Neural cell (in vitro differentiated cells): ENCODE measurements around the gene SLAMF1. TPM values are rescaled to one million over a fixed set of nuclear protein-coding genes. Genes with fewer than 3 reads are reported as not detected.

Experiments used
- H2AFZ ChIP-seq: fragments of 200-600, 300-800 bp; sonication (generic), shearing (Covaris generic); 2 replicates; pipeline ENCODE4 v1.6.0; 2014; ENCODE audit warnings: low read depth, mild to moderate bottlenecking, antibody characterized with exemption, low read length, moderate library complexity
- H3F3A ChIP-seq: fragments of 200-600 bp; shearing (Covaris generic); 2 replicates; pipeline ENCODE4 v1.6.1; 2016; ENCODE audit warnings: mild to moderate bottlenecking, moderate library complexity, mixed read lengths, antibody characterized with exemption, low read length; ENCODE audit not compliant: insufficient read depth, poor library complexity, severe bottlenecking
- H3K27ac ChIP-seq: fragments of 200-600, 300-800 bp; sonication (generic), shearing (Covaris generic); 2 replicates; pipeline ENCODE4 v1.5.1; 2014; ENCODE audit warnings: mild to moderate bottlenecking, low read length, moderate library complexity
- H3K27me3 ChIP-seq: fragments of 300-800, 200-600 bp; sonication (generic), shearing (Covaris generic); 2 replicates; pipeline ENCODE4 v1.6.0; 2014; ENCODE audit warnings: mild to moderate bottlenecking, low read depth, low read length, moderate library complexity; ENCODE audit not compliant: insufficient read depth
- H3K36me3 ChIP-seq: fragments of 300-800, 200-600 bp; sonication (generic), shearing (Covaris generic); 2 replicates; pipeline ENCODE4 v1.5.1; 2014; ENCODE audit warnings: mild to moderate bottlenecking, antibody characterized with exemption, low read length, moderate library complexity; ENCODE audit not compliant: insufficient read depth
- H3K4me2 ChIP-seq: fragments of 300-800, 200-600 bp; sonication (generic), shearing (Covaris generic); 2 replicates; pipeline ENCODE4 v1.6.0; 2014; ENCODE audit warnings: mild to moderate bottlenecking, low read length
- H3K4me3 ChIP-seq: fragments of 300-800, 200-600 bp; sonication (generic), shearing (Covaris generic); 2 replicates; pipeline ENCODE4 v1.5.1; 2014; ENCODE audit warnings: mild to moderate bottlenecking, low read length, moderate library complexity
- H3K79me2 ChIP-seq: fragments of 200-600 bp; shearing (Covaris generic); replicated peaks from 2 replicates; pipeline ENCODE4 v1.6.0; 2014; ENCODE audit warnings: mild to moderate bottlenecking, low read length, moderate library complexity; ENCODE audit not compliant: insufficient read depth
- H3K9ac ChIP-seq: fragments of 300-800, 200-600 bp; sonication (generic), shearing (Covaris generic); 2 replicates; pipeline ENCODE4 v1.6.1; 2016; ENCODE audit warnings: mild to moderate bottlenecking, low read length, mixed read lengths
- H3K9me2 ChIP-seq: fragments of 200-600 bp; shearing (Covaris generic); 2 replicates; pipeline ENCODE4 v1.6.1; 2016; ENCODE audit warnings: mild to moderate bottlenecking, low read length, mixed read lengths; ENCODE audit not compliant: insufficient read depth
- H3K9me3 ChIP-seq: fragments of 200-600, 300-800 bp; sonication (generic), shearing (Covaris generic); 2 replicates; pipeline ENCODE4 v1.6.1; 2016; ENCODE audit warnings: mild to moderate bottlenecking, mixed run types, low read length, moderate library complexity, mixed read lengths
- H4K20me1 ChIP-seq: fragments of 200-600 bp; shearing (Covaris generic); 2 replicates; pipeline ENCODE4 v1.6.1; 2016; ENCODE audit warnings: mild to moderate bottlenecking, mixed run types; ENCODE audit not compliant: insufficient read depth
- EP300 ChIP-seq: fragments of 450-650 bp; conservative IDR thresholded peaks from 2 replicates; pipeline ENCODE4 v1.6.1; 2014; ENCODE audit warnings: antibody characterized with exemption, mild to moderate bottlenecking, moderate library complexity; ENCODE audit not compliant: poor library complexity, severe bottlenecking
- EZH2 ChIP-seq: fragments of 200-600, 300-800 bp; shearing (Covaris generic), sonication (generic); IDR thresholded peaks from 2 replicates; pipeline ENCODE4 v1.6.1; 2014; ENCODE audit warnings: antibody characterized with exemption, low read length, borderline replicate concordance, mild to moderate bottlenecking; ENCODE audit not compliant: insufficient read depth, poor library complexity, severe bottlenecking
- MXI1 ChIP-seq: fragments of 450-650 bp; conservative IDR thresholded peaks from 2 replicates; pipeline ENCODE4 v1.6.1; 2014; ENCODE audit warnings: antibody characterized with exemption, mild to moderate bottlenecking; ENCODE audit not compliant: poor library complexity, severe bottlenecking
- POLR2AphosphoS5 ChIP-seq: IDR thresholded peaks from 2 replicates; pipeline ENCODE4 v1.6.1; 2012
- SMC3 ChIP-seq: fragments of 450-650 bp; conservative IDR thresholded peaks from 2 replicates; pipeline ENCODE4 v1.6.1; 2014; ENCODE audit warnings: antibody characterized with exemption, mild to moderate bottlenecking, moderate library complexity; ENCODE audit not compliant: poor library complexity
- TAF1 ChIP-seq: IDR thresholded peaks from 2 replicates; pipeline ENCODE4 v1.6.1; 2012; ENCODE audit warnings: low read depth
- polyA plus RNA-seq: library from polyadenylated mRNA; depleted of rRNA; stranded (reverse); fragments of >200 nt; gene quantifications from 2 replicates; pipeline ENCODE4 v1.2.3, GENCODE V29; 2014
- TF ChIP-seq, protein P1 (sequence below): fragments of 450-650 bp; IDR thresholded peaks from 2 replicates; pipeline ENCODE4 v1.5.1; 2014; ENCODE audit warnings: antibody characterized with exemption, mild to moderate bottlenecking, moderate library complexity; ENCODE audit not compliant: poor library complexity, severe bottlenecking
- TF ChIP-seq, protein P2 (sequence below): IDR thresholded peaks from 2 replicates; pipeline ENCODE4 v1.6.1; 2012; ENCODE audit warnings: borderline replicate concordance

The SLAMF1 gene
- polyA plus RNA-seq, 1 donor from 2014 or later = not detected

DNA sequence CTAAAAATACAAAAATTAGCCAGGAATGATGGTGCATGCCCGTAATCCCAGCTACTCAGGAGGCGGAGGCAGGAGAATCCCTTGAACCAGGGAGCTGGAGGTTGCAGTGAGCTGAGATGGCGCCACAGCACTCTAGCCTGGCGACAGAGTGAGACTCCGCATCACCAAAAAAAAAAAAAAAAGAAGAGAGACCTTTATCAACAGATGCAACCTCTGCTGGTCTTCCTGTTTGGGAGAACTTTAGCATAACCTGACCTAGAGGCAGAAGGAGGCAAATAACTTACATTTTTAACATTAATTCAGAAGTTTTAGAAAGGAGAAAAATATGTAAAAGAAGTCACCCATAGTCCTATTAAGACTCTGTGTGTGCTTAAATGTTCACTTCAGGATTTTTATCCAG lies 32.4 kb downstream of the SLAMF1 start:
- Histone ChIP-seq H3K27me3 (no peaks in the 10 kb centered on the region), H3K36me3 (no peaks in the 10 kb centered on the region), H3K79me2 (no peaks in the 10 kb centered on the region), H3K4me2 (no peak overlapping the region), H3F3A (no peaks in the 10 kb centered on the region), H4K20me1 (no peaks in the 10 kb centered on the region), H2AFZ (no peak overlapping the region), H3K4me3 (no peak overlapping the region), H3K9ac (no peak overlapping the region), H3K9me2 (no peaks in the 10 kb centered on the region), H3K9me3 (no peaks in the 10 kb centered on the region), H3K27ac (no peak overlapping the region)
- TF ChIP-seq TAF1 = no peak
- TF ChIP-seq EP300 = no peak

DNA sequence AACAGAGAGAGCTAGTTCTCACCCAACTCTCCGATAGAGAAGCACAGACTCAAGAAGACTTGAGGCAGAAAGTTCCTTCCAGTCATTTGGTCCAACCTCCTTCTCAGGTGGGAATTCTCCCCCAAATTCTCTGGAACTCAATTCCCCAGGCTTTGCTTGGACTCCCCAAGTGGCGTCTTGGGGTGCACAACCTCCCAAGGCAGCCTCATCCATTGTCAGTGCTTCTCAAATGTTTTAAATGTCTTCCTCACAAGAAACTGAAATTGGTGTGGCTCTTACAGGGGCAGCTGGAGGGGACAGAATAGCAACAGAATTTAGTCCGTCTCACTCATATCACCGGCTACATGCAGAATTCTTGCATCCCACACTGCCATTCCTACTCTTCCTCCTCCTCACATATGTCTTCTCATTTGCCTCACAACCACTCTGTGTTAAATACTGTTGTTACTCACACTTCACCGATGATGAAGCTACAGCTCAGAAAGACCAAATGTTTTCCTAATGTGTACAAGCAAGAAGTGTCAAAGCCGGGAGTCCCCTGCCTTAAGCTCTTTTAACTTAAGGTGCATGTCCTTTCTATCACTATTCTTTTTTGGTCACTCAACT lies 34.1 kb downstream of the SLAMF1 start:
- no peak overlapping the region for H3K9ac ChIP-seq
- H4K20me1 ChIP-seq = no peaks in the 10 kb centered on the region
- H3F3A ChIP-seq = no peaks in the 10 kb centered on the region
- H3K9me2 ChIP-seq = no peaks in the 10 kb centered on the region
- H3K9me3 ChIP-seq = no peaks in the 10 kb centered on the region
- H2AFZ ChIP-seq = no peak overlapping the region
- H3K36me3 ChIP-seq = no peaks in the 10 kb centered on the region
- H3K4me3 ChIP-seq = no peak overlapping the region
- H3K27ac ChIP-seq = no peak overlapping the region
- H3K27me3 ChIP-seq = no peaks in the 10 kb centered on the region
- no peaks in the 10 kb centered on the region for H3K79me2 ChIP-seq
- no peak overlapping the region for H3K4me2 ChIP-seq
- TF ChIP-seq POLR2AphosphoS5 = no peak
- no peak for TF ChIP-seq SMC3
- TF ChIP-seq, protein P1, sequence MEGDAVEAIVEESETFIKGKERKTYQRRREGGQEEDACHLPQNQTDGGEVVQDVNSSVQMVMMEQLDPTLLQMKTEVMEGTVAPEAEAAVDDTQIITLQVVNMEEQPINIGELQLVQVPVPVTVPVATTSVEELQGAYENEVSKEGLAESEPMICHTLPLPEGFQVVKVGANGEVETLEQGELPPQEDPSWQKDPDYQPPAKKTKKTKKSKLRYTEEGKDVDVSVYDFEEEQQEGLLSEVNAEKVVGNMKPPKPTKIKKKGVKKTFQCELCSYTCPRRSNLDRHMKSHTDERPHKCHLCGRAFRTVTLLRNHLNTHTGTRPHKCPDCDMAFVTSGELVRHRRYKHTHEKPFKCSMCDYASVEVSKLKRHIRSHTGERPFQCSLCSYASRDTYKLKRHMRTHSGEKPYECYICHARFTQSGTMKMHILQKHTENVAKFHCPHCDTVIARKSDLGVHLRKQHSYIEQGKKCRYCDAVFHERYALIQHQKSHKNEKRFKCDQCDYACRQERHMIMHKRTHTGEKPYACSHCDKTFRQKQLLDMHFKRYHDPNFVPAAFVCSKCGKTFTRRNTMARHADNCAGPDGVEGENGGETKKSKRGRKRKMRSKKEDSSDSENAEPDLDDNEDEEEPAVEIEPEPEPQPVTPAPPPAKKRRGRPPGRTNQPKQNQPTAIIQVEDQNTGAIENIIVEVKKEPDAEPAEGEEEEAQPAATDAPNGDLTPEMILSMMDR = no peak
- TF ChIP-seq MXI1 = no peak
- TF ChIP-seq, protein P2, sequence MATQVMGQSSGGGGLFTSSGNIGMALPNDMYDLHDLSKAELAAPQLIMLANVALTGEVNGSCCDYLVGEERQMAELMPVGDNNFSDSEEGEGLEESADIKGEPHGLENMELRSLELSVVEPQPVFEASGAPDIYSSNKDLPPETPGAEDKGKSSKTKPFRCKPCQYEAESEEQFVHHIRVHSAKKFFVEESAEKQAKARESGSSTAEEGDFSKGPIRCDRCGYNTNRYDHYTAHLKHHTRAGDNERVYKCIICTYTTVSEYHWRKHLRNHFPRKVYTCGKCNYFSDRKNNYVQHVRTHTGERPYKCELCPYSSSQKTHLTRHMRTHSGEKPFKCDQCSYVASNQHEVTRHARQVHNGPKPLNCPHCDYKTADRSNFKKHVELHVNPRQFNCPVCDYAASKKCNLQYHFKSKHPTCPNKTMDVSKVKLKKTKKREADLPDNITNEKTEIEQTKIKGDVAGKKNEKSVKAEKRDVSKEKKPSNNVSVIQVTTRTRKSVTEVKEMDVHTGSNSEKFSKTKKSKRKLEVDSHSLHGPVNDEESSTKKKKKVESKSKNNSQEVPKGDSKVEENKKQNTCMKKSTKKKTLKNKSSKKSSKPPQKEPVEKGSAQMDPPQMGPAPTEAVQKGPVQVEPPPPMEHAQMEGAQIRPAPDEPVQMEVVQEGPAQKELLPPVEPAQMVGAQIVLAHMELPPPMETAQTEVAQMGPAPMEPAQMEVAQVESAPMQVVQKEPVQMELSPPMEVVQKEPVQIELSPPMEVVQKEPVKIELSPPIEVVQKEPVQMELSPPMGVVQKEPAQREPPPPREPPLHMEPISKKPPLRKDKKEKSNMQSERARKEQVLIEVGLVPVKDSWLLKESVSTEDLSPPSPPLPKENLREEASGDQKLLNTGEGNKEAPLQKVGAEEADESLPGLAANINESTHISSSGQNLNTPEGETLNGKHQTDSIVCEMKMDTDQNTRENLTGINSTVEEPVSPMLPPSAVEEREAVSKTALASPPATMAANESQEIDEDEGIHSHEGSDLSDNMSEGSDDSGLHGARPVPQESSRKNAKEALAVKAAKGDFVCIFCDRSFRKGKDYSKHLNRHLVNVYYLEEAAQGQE = no peak
- no peak for TF ChIP-seq EZH2
